Nephron (organoid): ENCODE data around the gene CREB5.
"Not testable (repeated sequence)": the region's sequence is repeated elsewhere in the genome, so short reads cannot be mapped to it uniquely, and the experiment has no call there.

Source experiments
- H3K27ac Mint-ChIP-seq, 3 experiments: 2 replicates each; pipeline ENCODE4 v1.8.0; 2020; ENCODE audit warnings: mixed read lengths in 3 of 3, mild to moderate bottlenecking in 2 of 3, moderate library complexity in 1 of 3
- H3K27me3 Mint-ChIP-seq: 2 replicates; pipeline ENCODE4 v1.8.0; 2021; ENCODE audit warnings: low read depth, mild to moderate bottlenecking, moderate library complexity, mixed read lengths
- H3K36me3 Mint-ChIP-seq: 2 replicates; pipeline ENCODE4 v1.8.0; 2020; ENCODE audit warnings: low read depth, mixed read lengths
- H3K4me1 Mint-ChIP-seq: 2 replicates; pipeline ENCODE4 v1.8.0; 2020; ENCODE audit warnings: mixed read lengths
- H3K4me3 Mint-ChIP-seq, 3 experiments: 2 replicates each; pipeline ENCODE4 v1.8.0; 2020; ENCODE audit warnings: mild to moderate bottlenecking in 3 of 3, mixed read lengths in 3 of 3, moderate library complexity in 2 of 3
- H3K9me3 Mint-ChIP-seq: 2 replicates; pipeline ENCODE4 v1.8.0; 2020; ENCODE audit warnings: mixed read lengths
- TF ChIP-seq, protein P1 (sequence below), 3 experiments: fragments of 200-600 bp; sonication (generic); IDR thresholded peaks; one replicate each; pipeline ENCODE4 v1.5.0; 2021; ENCODE audit warnings: antibody characterized with exemption in 3 of 3; ENCODE audit not compliant: unreplicated experiment in 3 of 3

CREB5 gene

GRCh38 chr7:28818996-28819395, 406.7 kb downstream of the CREB5 start:
- Mint-ChIP-seq H3K4me3 (no peak overlapping the region), H3K27me3 (no peaks in the 10 kb centered on the region), H3K4me1 (peaks cover 11% of the 10 kb centered on the region), H3K36me3 (peaks cover 29% of the 10 kb centered on the region), H3K9me3 (no peaks in the 10 kb centered on the region), H3K27ac (no peak overlapping the region)
- TF ChIP-seq, protein P1, sequence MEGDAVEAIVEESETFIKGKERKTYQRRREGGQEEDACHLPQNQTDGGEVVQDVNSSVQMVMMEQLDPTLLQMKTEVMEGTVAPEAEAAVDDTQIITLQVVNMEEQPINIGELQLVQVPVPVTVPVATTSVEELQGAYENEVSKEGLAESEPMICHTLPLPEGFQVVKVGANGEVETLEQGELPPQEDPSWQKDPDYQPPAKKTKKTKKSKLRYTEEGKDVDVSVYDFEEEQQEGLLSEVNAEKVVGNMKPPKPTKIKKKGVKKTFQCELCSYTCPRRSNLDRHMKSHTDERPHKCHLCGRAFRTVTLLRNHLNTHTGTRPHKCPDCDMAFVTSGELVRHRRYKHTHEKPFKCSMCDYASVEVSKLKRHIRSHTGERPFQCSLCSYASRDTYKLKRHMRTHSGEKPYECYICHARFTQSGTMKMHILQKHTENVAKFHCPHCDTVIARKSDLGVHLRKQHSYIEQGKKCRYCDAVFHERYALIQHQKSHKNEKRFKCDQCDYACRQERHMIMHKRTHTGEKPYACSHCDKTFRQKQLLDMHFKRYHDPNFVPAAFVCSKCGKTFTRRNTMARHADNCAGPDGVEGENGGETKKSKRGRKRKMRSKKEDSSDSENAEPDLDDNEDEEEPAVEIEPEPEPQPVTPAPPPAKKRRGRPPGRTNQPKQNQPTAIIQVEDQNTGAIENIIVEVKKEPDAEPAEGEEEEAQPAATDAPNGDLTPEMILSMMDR (IDR thresholded peaks at IDR 0.05; ENCODE audit: unreplicated experiment in 3 of 3) = no peak

GRCh38 chr7:28823582-28823981, 411.3 kb downstream of the CREB5 start:
- no peak overlapping the region for H3K27ac Mint-ChIP-seq
- H3K9me3 Mint-ChIP-seq = peaks cover 6% of the 10 kb centered on the region
- H3K4me3 Mint-ChIP-seq = no peak overlapping the region
- H3K4me1 Mint-ChIP-seq = peaks cover 7% of the 10 kb centered on the region
- H3K27me3 Mint-ChIP-seq = no peaks in the 10 kb centered on the region
- H3K36me3 Mint-ChIP-seq = peaks cover 23% of the 10 kb centered on the region
- TF ChIP-seq, protein P1 (IDR thresholded peaks at IDR 0.05; ENCODE audit: unreplicated experiment in 3 of 3) = no peak

DNA sequence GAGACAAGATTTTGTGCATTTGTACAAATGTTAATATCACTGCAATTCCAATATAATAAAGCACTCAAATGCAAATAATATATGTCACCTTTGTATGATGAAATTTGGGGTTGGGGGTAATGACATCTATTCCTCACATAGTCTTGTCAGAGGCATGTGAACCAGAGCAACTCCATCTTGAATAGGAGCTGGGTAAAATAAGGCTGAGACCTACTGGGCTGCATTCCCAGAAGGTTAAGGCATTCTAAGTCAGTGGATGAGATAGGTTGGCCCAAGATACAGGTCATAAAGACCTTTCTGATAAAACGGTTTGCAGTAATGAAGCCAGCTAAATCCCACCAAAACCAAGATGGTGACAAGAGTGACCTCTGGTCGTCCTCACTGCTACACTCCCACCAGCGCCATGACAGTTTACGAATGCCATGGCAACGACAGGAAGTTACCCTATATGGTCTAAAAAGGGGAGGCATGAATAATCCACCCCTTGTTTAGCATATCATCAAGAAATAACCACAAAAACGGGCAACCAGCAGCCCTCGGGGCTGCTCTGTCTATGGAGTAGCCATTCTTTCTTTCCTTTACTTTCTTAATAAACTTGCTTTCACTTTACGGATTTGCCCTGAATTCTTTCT, 413.6 kb downstream of the CREB5 start:
- not testable (repeated sequence) for H3K9me3 Mint-ChIP-seq, H3K27ac Mint-ChIP-seq, H3K36me3 Mint-ChIP-seq, H3K27me3 Mint-ChIP-seq, H3K4me1 Mint-ChIP-seq, H3K4me3 Mint-ChIP-seq

DNA sequence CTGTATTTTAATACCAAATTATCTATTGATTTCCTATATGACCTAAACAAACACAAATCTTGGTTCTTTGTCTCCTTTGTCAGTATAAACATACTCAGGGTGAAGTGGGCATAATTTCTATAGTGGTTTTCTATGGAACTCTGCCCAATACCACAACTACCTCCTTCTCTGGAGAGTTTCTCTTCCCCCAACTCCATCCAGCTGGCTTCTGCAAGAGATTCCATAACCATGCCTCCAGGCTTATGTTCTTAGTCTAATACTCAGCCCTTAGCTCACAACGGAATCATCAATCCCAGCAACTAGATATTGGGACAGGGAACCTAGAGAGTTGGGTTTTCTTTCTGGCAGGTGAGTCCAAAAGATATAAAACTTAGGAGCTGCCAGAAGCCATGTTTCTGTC, 418.5 kb downstream of the CREB5 start:
- TF ChIP-seq, protein P1 (IDR thresholded peaks at IDR 0.05; ENCODE audit: unreplicated experiment in 3 of 3) = no peak
- Mint-ChIP-seq H3K9me3 (peaks cover 6% of the 10 kb centered on the region), H3K36me3 (peaks cover 5% of the 10 kb centered on the region), H3K4me1 (no peaks in the 10 kb centered on the region), H3K4me3 (no peak overlapping the region), H3K27me3 (no peaks in the 10 kb centered on the region), H3K27ac (no peak overlapping the region)

DNA sequence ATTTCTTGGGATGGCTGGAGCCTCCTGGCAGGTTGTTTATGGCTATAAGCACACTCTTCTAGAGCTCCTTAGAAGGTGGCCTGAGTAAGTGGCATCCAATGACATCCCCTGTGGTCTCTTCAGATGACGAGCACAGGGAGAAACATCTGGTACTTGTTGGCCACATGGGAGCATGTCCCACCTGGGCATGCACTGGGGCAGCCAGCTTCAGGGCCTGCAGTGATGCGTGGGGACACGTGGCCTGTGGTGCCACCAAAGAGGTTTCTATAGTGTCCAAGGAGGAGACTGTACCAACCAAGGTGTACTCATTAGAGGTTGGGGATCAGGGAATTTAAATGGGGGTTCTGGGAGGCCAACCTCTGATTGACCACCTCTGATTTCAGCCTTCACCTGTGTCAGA, 420.4 kb downstream of the CREB5 start:
- peaks cover 4% of the 10 kb centered on the region for H3K4me1 Mint-ChIP-seq
- H3K36me3 Mint-ChIP-seq = peaks cover 4% of the 10 kb centered on the region
- H3K4me3 Mint-ChIP-seq = no peak overlapping the region
- no peak overlapping the region for H3K27ac Mint-ChIP-seq
- no peaks in the 10 kb centered on the region for H3K27me3 Mint-ChIP-seq
- TF ChIP-seq, protein P1 (IDR thresholded peaks at IDR 0.05; ENCODE audit: unreplicated experiment in 3 of 3) = no peak
- H3K9me3 Mint-ChIP-seq = peaks cover 6% of the 10 kb centered on the region

- TF ChIP-seq, protein P1 (IDR thresholded peaks at IDR 0.05; ENCODE audit: unreplicated experiment in 3 of 3) = no peak
- Mint-ChIP-seq H3K27ac (no peak overlapping the region), H3K4me1 (peaks cover 8% of the 10 kb centered on the region), H3K9me3 (peaks cover 8% of the 10 kb centered on the region), H3K36me3 (peaks cover 4% of the 10 kb centered on the region), H3K4me3 (no peak overlapping the region), H3K27me3 (no peaks in the 10 kb centered on the region)
Measured at GRCh38 chr7:28835800-28836199, 423.5 kb downstream of the CREB5 start.
